Natural killer cell (primary cell): ENCODE data around the gene ZKSCAN7. TPM values are rescaled to one million over a fixed set of nuclear protein-coding genes. Genes with fewer than 3 reads are reported as not detected.

Experiments
- ATAC-seq, 3 donors: fragments of 150-1000 bp in 2 of 3; fragments of 200-7000 bp in 1 of 3; cut with Tn5 transposase; 1 replicate in 1 of 3; 2 replicates in 2 of 3; pipeline ENCODE4 v1.10.0; 2021; ENCODE audit warnings: mild to moderate bottlenecking in 2 of 3, moderate library complexity in 2 of 3
- DNase-seq, 2 donors: peaks; one replicate each; pipeline versions ENCODE4 v3.0.0 to v3.0.0-alpha.2; 2013 to 2021; ENCODE audit warnings: mixed read lengths in 1 of 2
- H3K27ac ChIP-seq: one replicate; pipeline ENCODE4 v1.5.1; 2013; ENCODE audit warnings: mild to moderate bottlenecking, low read length
- H3K27me3 ChIP-seq: one replicate; pipeline ENCODE4 v1.6.1; 2013; ENCODE audit warnings: low read length; ENCODE audit not compliant: control insufficient read depth, insufficient read depth
- H3K36me3 ChIP-seq: one replicate; pipeline ENCODE4 v1.6.1; 2013; ENCODE audit warnings: low read length; ENCODE audit not compliant: control insufficient read depth, insufficient read depth
- H3K4me1 ChIP-seq: one replicate; pipeline ENCODE4 v1.6.1; 2013; ENCODE audit warnings: low read length; ENCODE audit not compliant: control insufficient read depth, insufficient read depth
- H3K4me3 ChIP-seq: one replicate; pipeline ENCODE4 v1.5.1; 2013; ENCODE audit warnings: low read length
- H3K9me3 ChIP-seq: one replicate; pipeline ENCODE4 v1.6.1; 2013; ENCODE audit warnings: low read length; ENCODE audit not compliant: control insufficient read depth, insufficient read depth
- H3K27ac Mint-ChIP-seq, 2 donors: one replicate each; pipeline ENCODE4 v1.8.0; 2022; ENCODE audit warnings: mild to moderate bottlenecking in 2 of 2, mixed read lengths in 2 of 2, moderate library complexity in 1 of 2
- H3K27me3 Mint-ChIP-seq, 2 donors: one replicate each; pipeline ENCODE4 v1.8.0; 2022; ENCODE audit warnings: low read depth in 2 of 2, mixed read lengths in 2 of 2
- H3K36me3 Mint-ChIP-seq: one replicate; pipeline ENCODE4 v1.8.0; 2022; ENCODE audit warnings: mixed read lengths
- H3K4me1 Mint-ChIP-seq, 2 donors: one replicate each; pipeline ENCODE4 v1.8.0; 2022; ENCODE audit warnings: mixed read lengths in 2 of 2
- H3K4me3 Mint-ChIP-seq: one replicate; pipeline ENCODE4 v1.8.0; 2022; ENCODE audit warnings: mild to moderate bottlenecking, moderate library complexity, mixed read lengths
- H3K9me3 Mint-ChIP-seq, 2 donors: one replicate each; pipeline ENCODE4 v1.8.0; 2022; ENCODE audit warnings: mixed read lengths in 2 of 2
- CTCF ChIP-seq: fragments of 200-600 bp; IDR thresholded peaks from one replicate; pipeline ENCODE4 v1.8.0; 2022; ENCODE audit warnings: antibody characterized with exemption
- intact Hi-C: fragments of 100-400 bp; cut with micrococcal nuclease; formaldehyde crosslinking; loops from one replicate; pipeline ENCODE4 v1.14.2; 2022
- total RNA-seq, 4 donors: library from RNA; stranded (reverse); fragments of 120-200 nt in 1 of 4; gene quantifications; one replicate each; pipeline versions ENCODE4 v1.2.3 to v1.2.4, GENCODE V29; 2013 to 2022

ZKSCAN7 gene
- total RNA-seq, 3 donors from 2014 or later (not counting 1 experiment from before 2014, with no cell fraction given): 1.7 to 6.5 (median 3.4) TPM

- Histone ChIP-seq H3K27ac (no peak overlapping the region), H3K9me3 (peaks cover 4% of the 10 kb centered on the region), H3K36me3 (no peaks in the 10 kb centered on the region), H3K4me3 (no peak overlapping the region), H3K4me1 (no peaks in the 10 kb centered on the region), H3K27me3 (no peaks in the 10 kb centered on the region)
- H3K4me3 Mint-ChIP-seq: no peak overlapping the region
- no peak for TF ChIP-seq CTCF
- H3K4me1 Mint-ChIP-seq: no peaks in the 10 kb centered on the region
- intact Hi-C loops: no loop called here
- H3K27me3 Mint-ChIP-seq: peaks cover 0 to 4% of the 10 kb centered on the region in 2 donors
- no peaks in the 10 kb centered on the region for H3K9me3 Mint-ChIP-seq
- no peaks in the 10 kb centered on the region for H3K36me3 Mint-ChIP-seq
- ATAC-seq: no peak
- DNase-seq: no peak
- no peak overlapping the region for H3K27ac Mint-ChIP-seq
Observed at GRCh38 chr3:44612678-44613077, 57.7 kb downstream of the ZKSCAN7 start.

Other genes with a start within 250 kb of the ZKSCAN7 start
- 10 to 100 TPM; 10.9 to 11.2 (median 11.0) TPM for gene TCAIM, start 216.4 kb upstream of the ZKSCAN7 start, total RNA-seq
- 10 to 100 TPM; 15.5 to 24.4 (median 17.4) TPM for gene ZNF445, start 77.5 kb upstream of the ZKSCAN7 start, total RNA-seq
- 1 to 10 TPM; 4.6 to 7.7 (median 7.3) TPM for gene ZNF660, start 29.8 kb downstream of the ZKSCAN7 start, total RNA-seq
- 10 to 100 TPM in 2 of 3 donors, 1 to 10 TPM in 1; 10.0 to 15.7 (median 13.4) TPM for gene ZNF197, start 69.8 kb downstream of the ZKSCAN7 start, total RNA-seq
- gene ZNF35, start 93.5 kb downstream of the ZKSCAN7 start, total RNA-seq: 10 to 100 TPM in 2 of 3 donors, 1 to 10 TPM in 1; 8.6 to 14.5 (median 10.9) TPM
- 1 to 10 TPM; 2.8 to 7.0 (median 4.4) TPM for gene ZNF502, start 157.5 kb downstream of the ZKSCAN7 start, total RNA-seq
- 1 to 10 TPM in 2 of 3 donors, under 1 TPM in 1; 0.40 to 2.2 (median 1.7) TPM for gene ZNF501, start 174.4 kb downstream of the ZKSCAN7 start, total RNA-seq
- 10 to 100 TPM; 25.4 to 28.6 (median 27.7) TPM for gene KIAA1143, start 206.4 kb downstream of the ZKSCAN7 start, total RNA-seq
- 1 to 10 TPM in 1 of 3 donors, under 1 TPM in 2; 0.80 to 1.6 (median 0.99) TPM for gene KIF15, start 206.6 kb downstream of the ZKSCAN7 start, total RNA-seq